IPS DF 4.7 (cell line): Measurements from ENCODE around the gene MED16.
"Not testable (repeated sequence)": the region's sequence is repeated elsewhere in the genome, so short reads cannot be mapped to it uniquely, and the experiment has no call there.

Experiments used
- DNase-seq: peaks from one replicate; pipeline ENCODE4 v3.0.0-alpha.2; 2013; ENCODE audit warnings: low spot score; ENCODE audit errors: extremely low read depth

MED16 gene

DNA sequence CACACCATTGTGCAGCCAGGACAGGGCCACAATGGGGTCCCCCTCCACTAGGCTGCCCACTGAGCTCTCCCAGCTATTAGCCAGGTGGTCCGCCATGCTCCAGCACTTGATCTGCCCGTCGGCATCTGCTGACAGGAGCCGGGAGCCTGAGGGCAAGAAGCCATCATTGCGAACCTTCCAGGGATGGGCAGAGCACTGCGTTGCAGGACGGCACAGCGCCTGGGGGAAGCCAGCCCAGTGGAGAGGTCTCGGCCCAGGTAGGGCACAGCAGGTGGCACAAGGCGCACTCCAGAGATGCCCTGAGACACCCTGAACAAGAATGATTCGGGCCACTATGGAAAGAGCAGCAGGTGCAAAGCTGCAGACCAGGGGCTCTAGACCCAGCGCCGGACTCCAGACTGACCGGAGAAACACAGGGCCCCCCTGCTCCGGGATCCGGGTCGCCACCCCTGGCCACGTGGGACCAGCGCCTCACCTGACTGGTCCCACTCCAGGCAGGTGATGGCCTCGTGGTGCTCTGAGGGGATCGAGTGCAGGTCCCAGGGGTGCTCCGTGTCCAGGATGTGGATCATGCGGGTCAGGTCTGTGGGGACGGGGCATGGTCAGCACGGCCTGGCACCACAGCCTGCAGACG is 3.2 kb downstream of the MED16 start:
- DNase-seq, result no peak

DNA sequence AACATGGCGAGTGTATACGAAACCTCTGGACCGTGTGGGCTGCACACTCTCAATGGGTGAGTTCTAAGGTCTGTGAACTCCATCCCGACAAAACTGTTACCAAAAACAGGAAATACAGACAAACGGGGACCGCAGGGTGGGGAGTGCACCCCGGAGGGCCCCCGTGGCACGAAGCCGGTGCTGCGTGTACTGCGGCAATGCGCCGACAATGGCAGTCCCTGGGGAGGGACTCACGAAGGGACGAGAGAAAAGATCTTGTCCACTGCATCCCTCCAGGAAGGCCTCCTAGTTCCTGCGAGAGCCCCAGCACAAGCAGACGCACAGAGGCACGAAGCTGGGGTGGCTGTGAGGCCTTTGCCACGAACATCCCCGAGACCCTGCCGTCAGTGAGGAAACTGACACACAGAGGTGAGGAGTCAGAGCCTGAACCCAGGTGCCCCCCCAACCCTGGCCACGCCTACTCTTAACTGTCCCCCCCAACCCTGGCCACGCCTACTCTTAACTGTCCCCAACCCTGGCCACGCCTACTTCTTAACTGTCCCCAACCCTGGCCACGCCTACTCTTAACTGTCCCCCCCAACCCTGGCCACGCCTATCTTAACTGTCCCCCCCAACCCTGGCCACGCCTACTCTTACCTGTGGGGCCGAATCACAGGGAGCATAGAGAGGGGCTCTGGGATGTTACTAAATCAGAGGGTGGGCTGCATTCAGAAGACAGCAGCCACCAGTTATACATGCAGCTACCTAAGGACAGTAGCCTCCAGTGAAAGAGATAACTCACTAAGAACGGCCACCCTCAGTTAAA is 4.2 kb downstream of the MED16 start:
- DNase-seq, result no peak

- no peak for DNase-seq
Measured at GRCh38 chr19:887599-887998, 5.4 kb downstream of the MED16 start.

- DNase-seq, result no peak
Measured at GRCh38 chr19:887072-887471, 5.9 kb downstream of the MED16 start.

DNA sequence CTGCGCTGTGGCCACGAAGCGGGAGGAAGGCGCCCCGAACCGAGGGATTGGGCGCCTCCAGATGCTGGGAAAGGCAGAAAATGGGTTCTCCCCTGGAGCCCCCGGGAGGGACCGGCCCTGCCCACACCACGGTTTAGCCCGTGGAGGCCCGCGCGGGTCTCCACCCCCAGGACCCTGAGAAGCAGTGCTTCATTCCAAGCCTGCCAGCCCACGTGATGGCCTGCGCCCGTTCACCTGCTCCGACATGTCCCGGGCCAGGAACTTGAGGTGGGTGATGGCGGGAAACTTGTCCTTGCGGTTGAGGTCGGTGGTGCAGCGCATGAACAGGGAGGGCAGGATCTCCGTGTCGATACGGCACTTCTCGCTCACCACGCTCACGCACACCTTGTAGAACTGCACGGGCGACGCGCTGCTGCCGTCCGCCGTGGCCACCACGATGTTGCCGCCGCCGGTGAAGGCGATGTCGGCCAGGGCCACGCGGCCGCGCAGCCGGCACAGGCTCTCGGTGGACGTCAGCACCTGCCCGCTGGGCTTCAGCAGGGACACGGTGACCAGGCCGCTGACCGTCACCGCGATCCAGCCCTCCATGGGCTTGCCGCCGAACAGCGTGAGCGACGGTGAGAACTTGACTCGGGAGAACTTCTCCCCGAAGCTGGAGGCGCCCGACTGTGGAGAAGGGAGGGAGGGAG is 7.3 kb downstream of the MED16 start:
- no peak for DNase-seq

DNA sequence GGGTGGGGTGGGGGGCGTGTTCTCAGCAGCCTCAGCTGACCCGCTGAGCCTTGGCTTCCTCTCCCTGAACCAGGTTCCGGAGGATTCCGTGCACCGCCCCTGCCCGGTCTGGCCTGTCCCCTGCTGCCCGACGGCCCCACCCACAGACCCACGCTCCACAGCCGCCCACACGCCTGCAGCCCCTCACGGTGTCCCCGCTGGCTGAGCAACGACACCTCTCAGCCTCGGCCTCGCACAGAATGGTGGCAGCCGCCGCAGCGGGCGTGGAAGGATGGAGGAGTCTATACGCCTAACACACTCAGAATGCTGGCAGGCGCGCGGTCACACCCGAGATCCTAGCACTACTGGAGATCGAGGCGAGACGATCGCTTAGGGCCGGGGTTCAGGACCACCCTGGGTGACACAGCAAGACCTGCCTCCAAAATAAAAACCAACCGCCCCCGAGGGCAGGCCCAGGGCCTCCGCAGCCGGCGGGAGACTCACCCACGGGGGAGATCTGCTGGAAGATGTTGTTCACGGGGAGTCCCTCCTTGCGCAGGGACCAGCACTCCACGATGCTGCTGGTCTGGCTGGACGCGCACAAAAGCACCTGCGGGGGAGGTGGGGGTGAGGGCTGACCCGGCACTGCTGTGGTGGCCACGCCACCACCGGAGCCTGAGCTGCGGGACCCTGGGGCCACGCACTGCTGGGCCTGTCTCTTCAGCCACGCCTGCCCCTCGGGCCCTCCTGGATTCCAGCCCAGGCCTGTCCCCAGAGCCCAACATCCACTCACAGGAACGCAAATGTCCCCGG is 8.4 kb downstream of the MED16 start:
- DNase-seq, result no peak

- no peak for DNase-seq
Measured at GRCh38 chr19:883661-884211, 9.3 kb downstream of the MED16 start.

GRCh38 chr19:882871-883497 is 10.0 kb downstream of the MED16 start:
- DNase-seq, result no peak

DNA sequence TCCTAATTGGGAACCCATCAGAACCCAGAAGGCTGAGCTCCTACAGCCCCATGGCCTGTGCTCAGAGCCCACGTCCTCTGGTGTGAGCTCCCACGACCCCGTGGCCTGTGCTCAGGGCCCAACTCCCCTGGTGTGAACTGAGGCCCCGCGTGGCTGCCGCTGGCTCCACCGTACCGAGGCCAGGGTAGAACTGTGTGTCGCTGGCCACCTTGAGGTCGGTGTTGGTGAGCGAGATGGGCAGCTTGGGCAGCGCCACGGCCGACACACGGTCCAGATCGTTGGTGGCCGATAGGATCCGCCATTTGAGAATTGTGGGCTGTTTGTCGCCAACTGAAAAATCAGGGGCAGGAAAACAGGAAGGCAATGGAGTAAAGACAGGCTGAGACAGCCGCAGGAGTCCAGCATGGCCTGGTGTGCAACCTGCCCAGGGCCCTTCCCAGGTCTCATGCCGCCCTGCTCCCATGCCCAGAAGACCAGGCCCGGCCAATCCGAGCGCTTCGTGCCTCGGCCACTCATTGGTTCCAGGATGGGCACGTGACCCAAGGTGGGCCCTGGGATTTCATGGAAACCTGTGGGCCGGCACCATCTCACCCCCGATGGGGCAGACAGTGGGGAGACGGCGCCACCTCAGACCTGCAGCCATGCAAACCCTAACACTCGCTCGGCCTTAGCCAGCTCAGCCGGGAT is 11.5 kb downstream of the MED16 start:
- DNase-seq, result no peak

GRCh38 chr19:879711-880438 is 13.1 kb downstream of the MED16 start:
- no peak for DNase-seq

GRCh38 chr19:878751-879561 is 14.0 kb downstream of the MED16 start:
- not testable (repeated sequence) for DNase-seq

DNA sequence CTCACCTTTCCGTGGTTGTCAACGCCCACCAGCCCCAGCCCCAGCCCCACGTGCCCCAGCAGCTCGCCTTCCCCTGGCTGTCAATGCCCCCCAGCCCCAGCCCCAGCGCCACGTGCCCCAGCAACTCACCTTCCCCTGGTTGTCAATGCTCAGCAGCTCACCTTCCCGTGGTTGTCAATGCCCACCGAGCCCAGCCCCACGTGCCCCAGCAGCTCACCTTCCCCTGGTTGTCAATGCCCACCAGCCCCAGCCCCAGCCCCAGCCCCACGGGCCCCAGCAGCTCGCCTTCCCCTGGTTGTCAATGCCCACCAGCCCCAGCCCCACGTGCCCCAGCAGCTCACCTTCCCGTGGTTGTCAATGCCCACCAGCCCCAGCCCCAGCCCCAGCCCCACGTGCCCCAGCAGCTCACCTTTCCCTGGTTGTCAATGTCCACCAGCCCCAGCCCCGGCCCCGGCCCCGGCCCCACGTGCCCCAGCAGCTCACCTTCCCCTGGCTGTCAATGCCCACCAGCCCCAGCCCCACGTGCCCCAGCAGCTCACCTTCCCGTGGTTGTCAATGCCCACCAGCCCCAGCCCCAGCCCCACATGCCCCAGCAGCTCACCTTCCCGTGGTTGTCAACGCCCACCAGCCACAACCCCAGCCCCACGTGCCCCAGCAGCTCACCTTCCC is 14.9 kb downstream of the MED16 start:
- not testable (repeated sequence) for DNase-seq

DNA sequence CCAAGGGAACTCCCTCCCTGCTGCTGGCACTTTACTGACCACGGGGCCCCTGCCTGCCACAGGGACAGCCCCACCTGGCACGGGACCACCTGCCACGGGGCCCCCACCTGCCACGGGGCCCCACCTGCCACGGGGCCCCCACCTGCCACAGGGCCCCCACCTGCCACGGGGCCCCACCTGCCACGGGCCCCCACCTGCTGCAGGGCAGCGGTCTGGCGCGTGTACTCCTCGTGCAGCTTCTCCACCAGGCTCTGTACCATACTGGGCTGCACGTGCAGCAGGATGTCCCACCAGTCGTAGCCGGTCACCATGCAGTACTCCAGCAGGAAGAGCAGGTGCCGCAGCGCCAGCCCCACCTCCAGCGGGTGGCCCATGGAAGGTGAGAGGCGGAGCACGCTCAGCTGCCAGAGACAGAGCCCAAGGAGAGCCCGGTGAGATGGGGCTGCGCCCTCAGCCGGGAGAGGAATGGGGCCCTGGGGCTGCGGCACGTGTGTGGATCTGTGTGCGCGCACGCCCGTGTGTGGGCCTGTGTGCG is 16.1 kb downstream of the MED16 start:
- DNase-seq, result no peak

- DNase-seq, result no peak
Measured at GRCh38 chr19:876089-876488, 16.9 kb downstream of the MED16 start.

- DNase-seq, result no peak
Measured at GRCh38 chr19:875265-875879, 17.6 kb downstream of the MED16 start.

DNA sequence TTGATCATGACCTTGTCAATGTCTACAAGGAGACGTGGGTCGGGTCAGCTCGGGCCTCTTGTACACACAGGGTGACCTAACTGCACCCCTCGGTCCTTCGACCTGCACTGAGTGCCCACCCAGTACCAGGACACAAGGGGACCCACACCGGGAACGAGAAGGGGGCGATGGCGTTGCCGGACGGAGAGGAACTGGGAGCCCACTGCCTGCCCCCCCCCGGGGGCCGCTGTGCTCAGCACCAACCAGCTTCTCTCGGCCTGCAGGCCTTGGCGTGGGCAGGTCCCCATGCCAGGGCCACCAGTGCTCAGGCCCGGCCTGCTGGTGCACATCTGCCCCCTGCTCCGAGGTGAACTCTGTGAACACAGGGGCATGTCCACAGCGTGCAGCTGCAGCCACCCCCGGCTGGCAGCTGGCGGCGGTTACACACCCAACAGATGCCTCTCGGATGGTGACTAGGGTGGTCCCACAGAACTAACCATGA is 19.4 kb downstream of the MED16 start:
- no peak for DNase-seq

DNA sequence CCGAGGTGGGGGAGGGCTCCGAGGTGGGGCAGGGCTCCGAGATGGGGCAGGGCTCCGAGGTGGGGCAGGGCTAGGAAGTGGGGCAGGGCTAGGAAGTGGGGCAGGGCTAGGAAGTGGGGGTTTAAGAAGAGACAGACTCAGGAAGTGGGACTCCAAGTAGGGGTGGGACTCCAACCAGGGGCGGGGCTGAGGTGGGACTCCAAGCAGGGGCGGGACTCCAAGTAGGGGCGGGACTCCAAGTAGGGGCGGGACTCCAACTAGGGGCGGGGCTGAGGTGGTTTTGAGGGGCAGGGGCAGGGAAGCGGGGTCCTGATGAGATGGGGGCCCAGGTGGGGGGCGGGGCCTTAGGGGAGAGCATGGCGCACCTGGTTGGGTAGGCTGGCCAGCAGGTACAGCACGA is 19.9 kb downstream of the MED16 start:
- no peak for DNase-seq
